ENCODE measurements around the gene AKIRIN1.

GRCh38 chr1:38994196-38994595 lies 3.1 kb downstream of the AKIRIN1 start:
- TF ChIP-seq CTCF (IDR thresholded peaks at IDR 0.05; ENCODE audit: low read length) (no peak), EZH2 (IDR thresholded peaks at IDR 0.05; ENCODE audit: borderline replicate concordance, low read length) (no peak)

All from OCI-LY1 (cell line).